HCT116 (cell line): ENCODE measurements around the gene UBE2D2. TPM values are rescaled to one million over a fixed set of nuclear protein-coding genes. Genes with fewer than 3 reads are reported as not detected.

ENCODE experiments used
- ATAC-seq: fragments of 200-7000 bp; cut with Tn5 transposase; 2 replicates; pipeline ENCODE4 v1.9.1; 2020; ENCODE audit warnings: mild to moderate bottlenecking, moderate library complexity
- BruUV-seq: library from RNA; stranded (reverse); fragments of 400-500 nt; replicated peaks from 2 replicates; lab custom pipeline; 2021; lab: Mats Ljungman, UMichigan
- CTCF ChIA-PET: fragments of 300-600 bp; sonication (Branson Sonifier 250); formaldehyde crosslinking; loops from one replicate; lab custom pipeline; 2021; ENCODE audit warnings: antibody characterized with exemption; lab: Charles Lee
- POLR2A ChIA-PET: fragments of 300-600, 350-600 bp; sonication (Branson Sonifier 250); formaldehyde crosslinking; loops from one replicate; lab custom pipeline; 2021; ENCODE audit warnings: antibody characterized with exemption; lab: Charles Lee
- RAD21 ChIA-PET, 2 experiments: fragments of 300-600 bp; sonication (Branson Sonifier 250); formaldehyde crosslinking; loops; one replicate each; lab custom pipeline; 2023; ENCODE audit warnings: low total read pairs in 2 of 2; ENCODE audit not compliant: uncharacterized antibody in 2 of 2, unreplicated experiment in 2 of 2, low non-redundant PET in 1 of 2; lab: Charles Lee
- DNase-seq: peaks from one replicate; pipeline ENCODE4 v3.0.0-alpha.2; 2010; ENCODE audit warnings: low read depth, low spot score
- H2AFZ ChIP-seq: fragments of 200-600 bp; shearing (Covaris generic), sonication (generic); 2 replicates; pipeline ENCODE4 v1.6.1; 2017; ENCODE audit warnings: low read depth, mixed run types, mixed read lengths, antibody characterized with exemption, low read length; ENCODE audit not compliant: poor library complexity, severe bottlenecking
- H3K27ac ChIP-seq: 2 replicates; pipeline ENCODE4 v1.5.1; 2012; ENCODE audit warnings: low read depth, low read length
- H3K27me3 ChIP-seq: fragments of 200-600 bp; sonication (generic); 2 replicates; pipeline ENCODE4 v1.6.1; 2016; ENCODE audit warnings: mixed run types, low read length, mixed read lengths; ENCODE audit not compliant: insufficient read depth
- H3K36me3 ChIP-seq, 2 experiments: fragments of 200-500 bp in 1 of 2; fragments of 200-600 bp in 1 of 2; sonication (Bioruptor generic) in 1 of 2; sonication (generic) in 1 of 2; 2 replicates each; pipeline versions ENCODE4 v1.5.1 to v1.6.1; 2014 to 2016; ENCODE audit warnings: low read length in 2 of 2, inconsistent platforms in 1 of 2, mixed read lengths in 1 of 2, mixed run types in 1 of 2; ENCODE audit not compliant: insufficient read depth in 2 of 2, control insufficient read depth in 1 of 2
- H3K4me1 ChIP-seq, 2 experiments: fragments of 200-600 bp in 1 of 2; sonication (generic) in 1 of 2; 2 replicates each; pipeline versions ENCODE4 v1.5.1 to v1.6.1; 2012 to 2017; ENCODE audit warnings: low read length in 2 of 2, inconsistent platforms in 1 of 2, mild to moderate bottlenecking in 1 of 2, mixed read lengths in 1 of 2, mixed run types in 1 of 2, moderate library complexity in 1 of 2; ENCODE audit not compliant: insufficient read depth in 2 of 2, control insufficient read depth in 1 of 2
- H3K4me2 ChIP-seq: fragments of 200-600 bp; sonication (generic); 2 replicates; pipeline ENCODE4 v1.6.1; 2017; ENCODE audit warnings: mixed run types, low read length, mixed read lengths
- H3K4me3 ChIP-seq, 2 experiments: fragments of 200-600 bp in 1 of 2; sonication (generic) in 1 of 2; replicated peaks in 1 of 2; 2 replicates each; pipeline ENCODE4 v1.5.1; 2011 to 2016; ENCODE audit warnings: low read length in 2 of 2, control low read depth in 1 of 2, low read depth in 1 of 2, mild to moderate bottlenecking in 1 of 2, mixed read lengths in 1 of 2, mixed run types in 1 of 2
- H3K79me2 ChIP-seq: fragments of 200-600 bp; sonication (generic); 2 replicates; pipeline ENCODE4 v1.6.1; 2017; ENCODE audit warnings: mild to moderate bottlenecking, mixed run types, low read length, moderate library complexity, mixed read lengths; ENCODE audit not compliant: insufficient read depth
- H3K9ac ChIP-seq: fragments of 200-600 bp; sonication (generic); 2 replicates; pipeline ENCODE4 v1.6.1; 2016; ENCODE audit warnings: low read length, mixed read lengths
- H3K9me2 ChIP-seq: fragments of 200-600 bp; sonication (generic), shearing (Covaris generic); 2 replicates; pipeline ENCODE4 v1.6.1; 2017; ENCODE audit warnings: mixed run types, mild to moderate bottlenecking, moderate library complexity; ENCODE audit not compliant: insufficient read depth
- H3K9me3 ChIP-seq, 2 experiments: fragments of 200-500 bp in 1 of 2; fragments of 200-600 bp in 1 of 2; sonication (Bioruptor generic) in 1 of 2; sonication (generic) in 1 of 2; 2 replicates each; pipeline ENCODE4 v1.6.1; 2014 to 2017; ENCODE audit warnings: low read length in 2 of 2, mixed read lengths in 2 of 2, inconsistent platforms in 1 of 2, low read depth in 1 of 2, mild to moderate bottlenecking in 1 of 2, mixed run types in 1 of 2, moderate library complexity in 1 of 2; ENCODE audit not compliant: control insufficient read depth in 1 of 2, insufficient read depth in 1 of 2
- H4K20me1 ChIP-seq: fragments of 200-600 bp; sonication (generic), shearing (Covaris generic); 2 replicates; pipeline ENCODE4 v1.6.1; 2017; ENCODE audit warnings: mixed run types, mild to moderate bottlenecking, moderate library complexity; ENCODE audit not compliant: insufficient read depth
- ELF1 ChIP-seq: IDR thresholded peaks from 2 replicates; pipeline ENCODE4 v1.6.1; 2012; ENCODE audit warnings: low read depth, borderline replicate concordance
- EZH2 ChIP-seq: fragments of 200-600 bp; sonication (generic); IDR thresholded peaks from 2 replicates; pipeline ENCODE4 v1.6.1; 2017; ENCODE audit warnings: antibody characterized with exemption, mixed run types
- JUND ChIP-seq: IDR thresholded peaks from 2 replicates; pipeline ENCODE4 v1.6.1; 2012
- POLR2A ChIP-seq: IDR thresholded peaks from 2 replicates; pipeline ENCODE4 v1.7.0; 2011; ENCODE audit warnings: borderline replicate concordance; ENCODE audit not compliant: insufficient read depth, insufficient read length; ENCODE audit errors: extremely low read depth
- POLR2AphosphoS5 ChIP-seq: IDR thresholded peaks from 2 replicates; pipeline ENCODE4 v1.6.1; 2011; ENCODE audit warnings: mild to moderate bottlenecking, low read depth, low read length, moderate library complexity
- SIN3A ChIP-seq: IDR thresholded peaks from 2 replicates; pipeline ENCODE4 v1.6.1; 2012; ENCODE audit warnings: low read depth
- YY1 ChIP-seq: IDR thresholded peaks from 2 replicates; pipeline ENCODE4 v1.6.1; 2011; ENCODE audit warnings: low read length, low read depth, moderate library complexity, mild to moderate bottlenecking; ENCODE audit not compliant: insufficient replicate concordance; ENCODE audit errors: extremely low read depth
- ZNF274 ChIP-seq: fragments of 200-500 bp; sonication (Bioruptor generic); IDR thresholded peaks from 2 replicates; pipeline ENCODE4 v1.6.1; 2014; ENCODE audit warnings: mild to moderate bottlenecking, low read depth, low read length, inconsistent platforms
- intact Hi-C: fragments of 100-400 bp; cut with micrococcal nuclease; formaldehyde crosslinking; loops from 2 replicates; pipeline ENCODE4 v1.10.0; 2022
- total RNA-seq: library from RNA; stranded (reverse); gene quantifications from one replicate; pipeline ENCODE4 v1.2.1, GENCODE V29; 2021; ENCODE audit not compliant: unreplicated experiment
- TF ChIP-seq, protein P1 (sequence below): IDR thresholded peaks from 2 replicates; pipeline ENCODE4 v1.6.1; 2012
- TF ChIP-seq, protein P2 (sequence below), 3 experiments: fragments of 200-600 bp in 1 of 3; sonication (generic) in 1 of 3; IDR thresholded peaks in 2 of 3; conservative IDR thresholded peaks in 1 of 3; 2 replicates each; pipeline ENCODE4 v1.5.1; 2012 to 2017; ENCODE audit warnings: low read depth in 2 of 3, low read length in 2 of 3, antibody characterized with exemption in 1 of 3, borderline replicate concordance in 1 of 3, control low read depth in 1 of 3, mild to moderate bottlenecking in 1 of 3, mixed read lengths in 1 of 3, mixed run types in 1 of 3, moderate library complexity in 1 of 3; ENCODE audit not compliant: insufficient read depth in 1 of 3

The UBE2D2 gene
- total RNA-seq, 1 experiment from 2014 or later = 140 TPM

DNA sequence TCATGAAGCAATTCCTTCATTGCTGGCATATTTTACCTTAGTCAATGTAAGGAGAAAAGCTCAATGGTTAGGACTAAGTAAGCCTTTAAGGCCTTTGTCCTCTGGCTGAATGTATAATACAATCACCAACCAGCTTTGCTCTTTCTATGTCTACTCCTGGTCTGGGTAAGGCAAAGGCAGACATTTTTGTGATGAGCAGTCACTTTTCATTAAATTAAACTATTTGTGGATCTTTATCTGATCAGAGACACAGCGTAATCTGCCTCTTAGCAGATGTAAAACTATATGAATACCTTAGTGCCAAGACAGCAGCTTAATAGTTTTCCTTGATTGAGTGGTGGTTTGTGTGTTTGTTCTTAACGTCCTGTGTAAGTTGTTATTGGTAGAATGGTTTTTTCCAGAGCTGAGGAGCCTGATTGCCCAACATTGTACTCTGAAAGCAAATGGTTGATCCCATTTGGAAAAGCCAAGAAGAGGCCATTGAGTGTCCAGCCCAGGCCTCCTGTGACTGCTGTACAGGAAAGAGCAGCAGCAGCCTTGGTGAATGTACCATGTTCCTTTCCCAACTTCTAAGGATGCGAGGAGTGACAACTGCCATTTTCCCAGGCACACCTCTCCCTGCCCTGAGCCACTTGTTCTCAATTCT lies 70.5 kb downstream of the UBE2D2 start:
- intact Hi-C loops = loop anchor here (2.0 to 10.0 kb wide), 2 partner anchors 209 to 213 kb away; no protein-coding TSS in a partner anchor
- Histone ChIP-seq H3K9me3 (no peaks in the 10 kb centered on the region), H2AFZ (no peak overlapping the region), H3K4me3 (no peak overlapping the region), H3K9me2 (no peaks in the 10 kb centered on the region), H3K27me3 (no peaks in the 10 kb centered on the region), H4K20me1 (no peaks in the 10 kb centered on the region), H3K27ac (no peak overlapping the region), H3K36me3 (peaks cover 0 to 5% of the 10 kb centered on the region in 2 experiments; a peak in 3 of 4 replicates), H3K4me1 (peaks cover 17 to 19% of the 10 kb centered on the region in 2 experiments), H3K9ac (no peak overlapping the region)
- no peak for ATAC-seq
- DNase-seq = no peak
- RAD21 ChIA-PET = no interaction called here
- TF ChIP-seq EZH2 = no peak
- no peak for TF ChIP-seq JUND
- TF ChIP-seq, protein P1, sequence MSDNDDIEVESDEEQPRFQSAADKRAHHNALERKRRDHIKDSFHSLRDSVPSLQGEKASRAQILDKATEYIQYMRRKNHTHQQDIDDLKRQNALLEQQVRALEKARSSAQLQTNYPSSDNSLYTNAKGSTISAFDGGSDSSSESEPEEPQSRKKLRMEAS = no peak
- no peak for TF ChIP-seq POLR2A
- TF ChIP-seq ZNF274 = no peak
- no peak for TF ChIP-seq ELF1
- TF ChIP-seq, all 23 proteins: peak for 0
- Histone ChIP-seq H3K4me2 (no peak overlapping the region), H3K79me2 (no peaks in the 10 kb centered on the region)
- ChIA-PET CTCF (interaction anchor here (0.6 to 6.1 kb wide), 5 partner anchors 54 to 209 kb away, joined by 3 to 81 read pairs (median 13); no protein-coding TSS in a partner anchor), POLR2A (interaction anchor here (0.6 kb wide), 1 partner anchor 79 kb away, joined by 3 read pairs; no protein-coding TSS in a partner anchor)
- no TSS peak for BruUV-seq

DNA sequence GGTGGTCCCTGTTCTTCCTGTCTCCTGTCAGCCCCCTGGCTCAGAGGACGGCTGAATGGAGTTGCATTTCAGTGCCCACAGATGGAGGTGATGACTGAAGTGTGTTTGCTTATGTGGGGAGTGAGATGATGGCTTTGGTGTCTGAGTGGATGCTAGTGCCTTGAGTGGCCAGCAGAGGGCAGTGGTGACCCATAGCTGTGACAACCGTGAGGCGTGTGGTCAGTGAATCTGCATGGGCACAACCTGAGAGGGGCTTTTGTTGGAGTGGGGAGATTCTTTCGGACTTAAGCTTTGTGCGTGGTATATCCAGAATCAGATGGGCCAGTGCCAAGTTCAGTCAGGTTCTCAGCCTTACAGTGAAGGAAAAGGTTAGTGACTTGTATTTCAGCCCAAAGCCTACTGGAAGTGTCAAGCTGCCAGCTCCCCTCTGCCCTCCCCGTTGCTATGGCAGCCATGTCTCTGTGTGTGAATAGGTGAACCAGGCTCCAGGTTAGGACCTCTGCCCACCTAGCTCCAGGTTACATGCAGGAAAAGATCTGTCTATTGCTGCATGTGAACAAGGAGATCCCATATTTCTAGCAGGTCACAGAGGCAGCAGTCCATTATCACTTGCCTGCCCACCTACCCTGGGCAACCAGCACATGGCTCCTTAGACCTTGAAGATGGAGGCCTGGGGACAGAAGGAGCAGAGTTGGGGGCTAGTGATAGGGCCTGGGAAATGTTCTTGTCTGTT lies 72.3 kb downstream of the UBE2D2 start:
- ChIA-PET RAD21 (interaction anchor here (0.8 to 1.9 kb wide), 6 partner anchors 15 to 132 kb away, joined by 3 to 9 read pairs (median 6); partner anchors contain the start of gene CXXC5 (in 1 of the 2)), CTCF (interaction anchor here (0.8 to 6.5 kb wide), 19 partner anchors 9 to 335 kb away, joined by 3 to 81 read pairs (median 5); partner anchors contain the start of gene CXXC5), POLR2A (no interaction called here)
- H3K79me2 ChIP-seq = no peaks in the 10 kb centered on the region
- H4K20me1 ChIP-seq = no peaks in the 10 kb centered on the region
- H3K9me3 ChIP-seq = no peaks in the 10 kb centered on the region
- H2AFZ ChIP-seq = no peak overlapping the region
- ATAC-seq = peak; percentile 56
- no peak overlapping the region for H3K9ac ChIP-seq
- intact Hi-C loops = loop anchor here (1.0 to 10.0 kb wide), 4 partner anchors 57 to 211 kb away; no protein-coding TSS in a partner anchor
- no peak overlapping the region for H3K4me3 ChIP-seq
- no peak overlapping the region for H3K27ac ChIP-seq
- TF ChIP-seq JUND = no peak
- TF ChIP-seq SIN3A = no peak
- TF ChIP-seq, protein P2, sequence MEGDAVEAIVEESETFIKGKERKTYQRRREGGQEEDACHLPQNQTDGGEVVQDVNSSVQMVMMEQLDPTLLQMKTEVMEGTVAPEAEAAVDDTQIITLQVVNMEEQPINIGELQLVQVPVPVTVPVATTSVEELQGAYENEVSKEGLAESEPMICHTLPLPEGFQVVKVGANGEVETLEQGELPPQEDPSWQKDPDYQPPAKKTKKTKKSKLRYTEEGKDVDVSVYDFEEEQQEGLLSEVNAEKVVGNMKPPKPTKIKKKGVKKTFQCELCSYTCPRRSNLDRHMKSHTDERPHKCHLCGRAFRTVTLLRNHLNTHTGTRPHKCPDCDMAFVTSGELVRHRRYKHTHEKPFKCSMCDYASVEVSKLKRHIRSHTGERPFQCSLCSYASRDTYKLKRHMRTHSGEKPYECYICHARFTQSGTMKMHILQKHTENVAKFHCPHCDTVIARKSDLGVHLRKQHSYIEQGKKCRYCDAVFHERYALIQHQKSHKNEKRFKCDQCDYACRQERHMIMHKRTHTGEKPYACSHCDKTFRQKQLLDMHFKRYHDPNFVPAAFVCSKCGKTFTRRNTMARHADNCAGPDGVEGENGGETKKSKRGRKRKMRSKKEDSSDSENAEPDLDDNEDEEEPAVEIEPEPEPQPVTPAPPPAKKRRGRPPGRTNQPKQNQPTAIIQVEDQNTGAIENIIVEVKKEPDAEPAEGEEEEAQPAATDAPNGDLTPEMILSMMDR (IDR thresholded peaks at IDR 0.05 in 2 of 3, conservative IDR thresholded peaks at IDR 0.05 in 1 of 3; ENCODE audit: borderline replicate concordance in 1 of 3, insufficient read depth in 1 of 3, low read depth in 2 of 3, low read length in 2 of 3) = peak in 2 of 3 experiments; percentile 99; a peak in 4 of 6 replicates
- TF ChIP-seq POLR2AphosphoS5 = peak; percentile 58; the same call in 1 of the 2 replicates
- peak; percentile 18 for TF ChIP-seq YY1
- TF ChIP-seq, all 23 proteins: peak for 3
- Histone ChIP-seq H3K36me3 (no peaks in the 10 kb centered on the region; a peak in 1 of 4 replicates), H3K27me3 (no peaks in the 10 kb centered on the region), H3K9me2 (no peaks in the 10 kb centered on the region), H3K4me1 (peaks cover 29 to 37% of the 10 kb centered on the region in 2 experiments), H3K4me2 (no peak overlapping the region)
- no peak for DNase-seq
- no TSS peak for BruUV-seq
